Small intestine (tissue), 7 donors: ENCODE results near the gene TM2D1. TPM values are rescaled to one million over a fixed set of nuclear protein-coding genes. Genes with fewer than 3 reads are reported as not detected.

ENCODE experiments used
- DNase-seq, 2 donors: peaks; one replicate each; pipeline versions ENCODE4 v3.0.0 to v3.0.0-alpha.2; 2013
- FAIRE-seq: peaks from 2 replicates; lab custom pipeline; 2012; peaks lifted over from hg19 to GRCh38; lab: Jason Lieb, UNC
- H3K27ac ChIP-seq, 3 donors: one replicate each; pipeline ENCODE4 v1.5.1; 2013; ENCODE audit warnings: low read length in 2 of 3, mild to moderate bottlenecking in 2 of 3, control low read depth in 1 of 3, inconsistent platforms in 1 of 3, low read depth in 1 of 3, moderate library complexity in 1 of 3
- H3K27me3 ChIP-seq, 3 donors: one replicate each; pipeline ENCODE4 v1.6.1; 2013; ENCODE audit warnings: low read length in 3 of 3, inconsistent platforms in 1 of 3; ENCODE audit not compliant: control insufficient read depth in 3 of 3, insufficient read depth in 3 of 3
- H3K36me3 ChIP-seq, 3 donors: one replicate each; pipeline ENCODE4 v1.6.1; 2013; ENCODE audit warnings: low read length in 3 of 3, inconsistent platforms in 1 of 3, low read depth in 1 of 3, mild to moderate bottlenecking in 1 of 3, moderate library complexity in 1 of 3; ENCODE audit not compliant: control insufficient read depth in 3 of 3, insufficient read depth in 2 of 3
- H3K4me1 ChIP-seq, 3 donors: one replicate each; pipeline ENCODE4 v1.6.1; 2013; ENCODE audit warnings: low read length in 2 of 3, inconsistent platforms in 1 of 3, low read depth in 1 of 3, mild to moderate bottlenecking in 1 of 3, moderate library complexity in 1 of 3; ENCODE audit not compliant: control insufficient read depth in 3 of 3, insufficient read depth in 2 of 3
- H3K4me3 ChIP-seq, 3 donors: one replicate each; pipeline ENCODE4 v1.5.1; 2013; ENCODE audit warnings: low read length in 3 of 3, control low read depth in 1 of 3, inconsistent platforms in 1 of 3, low read depth in 1 of 3, mild to moderate bottlenecking in 1 of 3, moderate library complexity in 1 of 3
- H3K9me3 ChIP-seq, 2 donors: one replicate each; pipeline ENCODE4 v1.6.1; 2013; ENCODE audit warnings: low read depth in 1 of 2, low read length in 1 of 2; ENCODE audit not compliant: control insufficient read depth in 2 of 2, insufficient read depth in 1 of 2
- WGBS, 3 donors: extraction: QIAGEN DNeasy Blood & Tissue Kit; methylation state at CpG; one replicate each; pipeline ENCODE4 v1.1.7; 2013; 5-methylcytosine and 5-hydroxymethylcytosine counted together
- polyA plus RNA-seq, 4 donors: library from polyadenylated mRNA; stranded (reverse) in 3 of 4; unstranded in 1 of 4; fragments of 200-250 nt in 3 of 4; fragments of 120-200 nt in 1 of 4; gene quantifications; one replicate each; pipeline versions ENCODE4 v1.2.1 to v1.2.3, GENCODE V29; 2013
- donor health status: healthy with polysubstance abuse.
- donor health status: control.
- donor health status: control.
- donor health status: Bipolar disorder and iron deficiency.
- donor health status: healthy.

TM2D1 gene
- polyA plus RNA-seq, 4 donors, result 7.4 to 50.6 (median 21.3) TPM

- Histone ChIP-seq H3K9me3 (no peaks in the 10 kb centered on the region), H3K4me1 (no peaks in the 10 kb centered on the region), H3K4me3 (no peak overlapping the region), H3K36me3 (no peaks in the 10 kb centered on the region), H3K27ac (peak overlapping the region in 1 of 3 donors; percentile 46), H3K27me3 (no peaks in the 10 kb centered on the region)
- DNase-seq (peak in 1 of 2 donors; percentile 7), FAIRE-seq (no peak)
- 81 to 90% (median 88%) methylated on average over 3 of the region's 3 CpGs for WGBS, 3 donors
Measured at GRCh38 chr1:61638911-61639605, 85.9 kb downstream of the TM2D1 start.

GRCh38 chr1:61638296-61638695 is 86.6 kb downstream of the TM2D1 start:
- Histone ChIP-seq H3K27ac (no peak overlapping the region), H3K36me3 (no peaks in the 10 kb centered on the region), H3K9me3 (no peaks in the 10 kb centered on the region), H3K27me3 (no peaks in the 10 kb centered on the region), H3K4me3 (no peak overlapping the region), H3K4me1 (no peaks in the 10 kb centered on the region)
- WGBS, 3 donors, result 65 to 96% (median 93%) methylated on average over 2 of the region's 2 CpGs
- FAIRE-seq (no peak), DNase-seq (no peak)

DNA sequence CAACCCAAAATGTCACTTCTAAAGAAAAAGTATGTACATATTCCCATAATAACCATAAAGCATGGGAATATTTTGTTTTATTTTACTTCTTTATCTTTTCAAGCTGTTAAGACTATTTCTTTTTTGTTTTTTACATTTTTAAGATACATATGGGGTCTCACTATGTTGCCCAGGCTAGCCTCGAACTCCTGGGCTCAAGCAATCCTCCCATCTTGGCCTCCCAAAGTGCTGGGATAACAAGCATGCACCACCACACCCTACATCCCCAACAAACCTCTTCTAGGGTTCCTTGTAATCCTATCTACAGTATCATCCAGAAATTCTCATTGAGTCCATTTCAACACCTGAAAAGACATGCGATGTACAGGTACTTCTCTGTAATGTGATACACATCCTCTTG is 87.5 kb downstream of the TM2D1 start:
- DNase-seq (no peak), FAIRE-seq (no peak)
- Histone ChIP-seq H3K4me3 (no peak overlapping the region), H3K27ac (no peak overlapping the region), H3K36me3 (no peaks in the 10 kb centered on the region), H3K27me3 (no peaks in the 10 kb centered on the region), H3K9me3 (no peaks in the 10 kb centered on the region), H3K4me1 (no peaks in the 10 kb centered on the region)
- 92 to 96% (median 95%) methylated on average over 2 of the region's 2 CpGs for WGBS, 3 donors

- Histone ChIP-seq H3K4me1 (no peaks in the 10 kb centered on the region), H3K36me3 (no peaks in the 10 kb centered on the region), H3K27ac (no peak overlapping the region), H3K9me3 (no peaks in the 10 kb centered on the region), H3K27me3 (no peaks in the 10 kb centered on the region), H3K4me3 (no peak overlapping the region)
- FAIRE-seq (no peak), DNase-seq (no peak)
- 63 to 73% (median 66%) methylated on average over 3 of the region's 3 CpGs for WGBS, 3 donors
Measured at GRCh38 chr1:61636814-61637213, 88.1 kb downstream of the TM2D1 start.

GRCh38 chr1:61636376-61636775 is 88.6 kb downstream of the TM2D1 start:
- H3K4me1 ChIP-seq, result no peaks in the 10 kb centered on the region
- H3K27ac ChIP-seq, result no peak overlapping the region
- FAIRE-seq (no peak), DNase-seq (no peak)
- H3K36me3 ChIP-seq, result no peaks in the 10 kb centered on the region
- H3K4me3 ChIP-seq, result no peak overlapping the region
- WGBS, 3 donors, result 19 to 41% (median 32%) methylated on average over 4 of the region's 4 CpGs
- H3K9me3 ChIP-seq, result no peaks in the 10 kb centered on the region
- H3K27me3 ChIP-seq, result no peaks in the 10 kb centered on the region

DNA sequence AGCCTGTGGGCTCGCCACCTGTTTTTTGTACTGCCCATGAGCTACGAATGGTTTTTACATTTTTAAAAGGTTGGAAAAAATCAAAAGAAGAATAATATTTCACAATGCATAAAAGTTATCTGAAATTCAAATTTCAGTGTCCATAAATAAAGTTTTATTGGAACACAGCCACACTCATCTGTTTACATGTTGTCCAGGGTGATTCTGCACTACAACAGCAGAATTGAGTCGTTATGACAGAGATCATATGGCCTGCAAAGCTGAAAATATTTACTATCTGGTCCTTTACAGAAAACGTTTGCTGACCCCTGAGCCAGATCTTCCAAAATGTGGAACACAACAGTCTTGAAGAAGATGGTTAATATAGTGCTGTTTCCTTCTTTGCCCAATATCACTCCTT is 89.4 kb downstream of the TM2D1 start:
- Histone ChIP-seq H3K4me1 (no peaks in the 10 kb centered on the region), H3K4me3 (no peak overlapping the region), H3K27ac (no peak overlapping the region), H3K36me3 (no peaks in the 10 kb centered on the region), H3K9me3 (no peaks in the 10 kb centered on the region), H3K27me3 (no peaks in the 10 kb centered on the region)
- WGBS, 3 donors, result 75 to 84% (median 78%) methylated on average over 4 of the region's 4 CpGs
- no peak for FAIRE-seq
- no peak for DNase-seq

- Histone ChIP-seq H3K36me3 (no peaks in the 10 kb centered on the region), H3K9me3 (no peaks in the 10 kb centered on the region), H3K27ac (no peak overlapping the region), H3K4me3 (no peak overlapping the region), H3K4me1 (no peaks in the 10 kb centered on the region), H3K27me3 (no peaks in the 10 kb centered on the region)
- FAIRE-seq (no peak), DNase-seq (no peak)
- WGBS, 3 donors, result 89 to 97% (median 93%) methylated on average over 1 of the region's 1 CpG
Measured at GRCh38 chr1:61631436-61631835, 93.5 kb downstream of the TM2D1 start.
